ENCODE measurements around the gene SMARCD1. TPM values are rescaled to one million over a fixed set of nuclear protein-coding genes. Genes with fewer than 3 reads are reported as not detected.

SMARCD1 gene
- total RNA-seq, 2 experiments from 2014 or later, result 47.3 to 55.1 TPM

DNA sequence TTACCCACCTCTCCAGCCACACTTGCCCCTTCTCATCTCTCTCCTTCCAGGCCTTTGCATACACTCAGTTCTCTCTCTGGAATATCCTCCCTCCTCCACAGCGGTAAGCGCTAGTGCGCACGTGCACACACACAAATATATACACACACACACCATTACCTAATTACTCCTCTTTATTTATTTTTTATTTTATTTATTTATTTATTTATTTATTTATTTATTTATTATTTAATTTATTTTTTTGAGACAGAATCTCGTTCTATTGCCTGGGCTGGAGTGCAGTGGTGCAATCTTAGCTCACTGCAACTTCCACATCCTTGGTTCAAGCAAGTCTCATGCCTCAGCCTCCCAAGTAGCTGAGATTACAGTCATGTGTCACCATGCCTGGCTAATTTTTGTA lies 16.1 kb upstream of the SMARCD1 start:
- Mint-ChIP-seq H3K4me1 (ENCODE audit: low read depth) (peaks cover 4% of the 10 kb centered on the region), H3K27ac (no peak overlapping the region), H3K4me3 (no peak overlapping the region), H3K9me3 (no peaks in the 10 kb centered on the region), H3K27me3 (no peaks in the 10 kb centered on the region), H3K36me3 (ENCODE audit: low read depth) (peaks cover 2% of the 10 kb centered on the region)
- ChIA-PET POLR2A (interaction anchor here (1.6 to 1.7 kb wide), 2 partner anchors 15 to 44 kb away, joined by 3 to 5 read pairs; partner anchors contain the start of gene RACGAP1), CTCF (interaction anchor here (0.6 to 22.9 kb wide), 17 partner anchors 9 to 377 kb away, joined by 3 to 299 read pairs (median 6); partner anchors contain the start of genes CERS5, COX14, RACGAP1 and SMARCD1)
- no peak for DNase-seq
- TF ChIP-seq, protein P1, sequence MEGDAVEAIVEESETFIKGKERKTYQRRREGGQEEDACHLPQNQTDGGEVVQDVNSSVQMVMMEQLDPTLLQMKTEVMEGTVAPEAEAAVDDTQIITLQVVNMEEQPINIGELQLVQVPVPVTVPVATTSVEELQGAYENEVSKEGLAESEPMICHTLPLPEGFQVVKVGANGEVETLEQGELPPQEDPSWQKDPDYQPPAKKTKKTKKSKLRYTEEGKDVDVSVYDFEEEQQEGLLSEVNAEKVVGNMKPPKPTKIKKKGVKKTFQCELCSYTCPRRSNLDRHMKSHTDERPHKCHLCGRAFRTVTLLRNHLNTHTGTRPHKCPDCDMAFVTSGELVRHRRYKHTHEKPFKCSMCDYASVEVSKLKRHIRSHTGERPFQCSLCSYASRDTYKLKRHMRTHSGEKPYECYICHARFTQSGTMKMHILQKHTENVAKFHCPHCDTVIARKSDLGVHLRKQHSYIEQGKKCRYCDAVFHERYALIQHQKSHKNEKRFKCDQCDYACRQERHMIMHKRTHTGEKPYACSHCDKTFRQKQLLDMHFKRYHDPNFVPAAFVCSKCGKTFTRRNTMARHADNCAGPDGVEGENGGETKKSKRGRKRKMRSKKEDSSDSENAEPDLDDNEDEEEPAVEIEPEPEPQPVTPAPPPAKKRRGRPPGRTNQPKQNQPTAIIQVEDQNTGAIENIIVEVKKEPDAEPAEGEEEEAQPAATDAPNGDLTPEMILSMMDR (IDR thresholded peaks at IDR 0.05), result no peak
- intact Hi-C loops (cut with micrococcal nuclease), result no loop called here
- ATAC-seq, result no peak

DNA sequence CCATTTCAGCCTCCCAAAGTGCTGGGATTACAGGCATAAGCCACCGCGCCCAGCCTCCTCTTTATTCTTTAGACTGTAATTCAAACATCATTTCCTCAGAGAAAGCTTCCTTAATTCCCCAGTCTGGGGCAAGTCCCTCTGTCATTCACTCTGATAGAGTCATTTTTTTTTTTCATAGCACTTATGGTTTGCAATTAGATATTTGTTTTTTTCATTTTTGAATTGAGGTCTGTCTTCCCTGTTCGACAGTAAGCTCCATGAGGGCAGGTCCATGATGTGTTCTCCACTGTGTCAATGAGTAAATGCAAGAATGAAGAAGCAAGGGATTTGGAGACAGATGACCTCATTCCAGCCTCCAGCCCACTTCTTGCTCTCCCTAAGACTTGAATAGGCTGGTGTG lies 15.6 kb upstream of the SMARCD1 start:
- no peak for ATAC-seq
- intact Hi-C loops (cut with micrococcal nuclease), result no loop called here
- H3K27ac Mint-ChIP-seq, result no peak overlapping the region
- TF ChIP-seq, protein P1 (IDR thresholded peaks at IDR 0.05), result no peak
- no peak for DNase-seq
- H3K4me1 Mint-ChIP-seq (ENCODE audit: low read depth), result peaks cover 4% of the 10 kb centered on the region
- ChIA-PET POLR2A (interaction anchor here (1.5 to 1.7 kb wide), 2 partner anchors 35 to 44 kb away, joined by 3 to 4 read pairs; partner anchors contain the start of gene RACGAP1), CTCF (interaction anchor here (0.9 to 22.9 kb wide), 20 partner anchors 9 to 356 kb away, joined by 3 to 299 read pairs (median 5); partner anchors contain the start of genes CERS5, RACGAP1 and SMARCD1)
- no peaks in the 10 kb centered on the region for H3K27me3 Mint-ChIP-seq
- H3K4me3 Mint-ChIP-seq, result no peak overlapping the region
- H3K36me3 Mint-ChIP-seq (ENCODE audit: low read depth), result peaks cover 2% of the 10 kb centered on the region
- H3K9me3 Mint-ChIP-seq, result no peaks in the 10 kb centered on the region

DNA sequence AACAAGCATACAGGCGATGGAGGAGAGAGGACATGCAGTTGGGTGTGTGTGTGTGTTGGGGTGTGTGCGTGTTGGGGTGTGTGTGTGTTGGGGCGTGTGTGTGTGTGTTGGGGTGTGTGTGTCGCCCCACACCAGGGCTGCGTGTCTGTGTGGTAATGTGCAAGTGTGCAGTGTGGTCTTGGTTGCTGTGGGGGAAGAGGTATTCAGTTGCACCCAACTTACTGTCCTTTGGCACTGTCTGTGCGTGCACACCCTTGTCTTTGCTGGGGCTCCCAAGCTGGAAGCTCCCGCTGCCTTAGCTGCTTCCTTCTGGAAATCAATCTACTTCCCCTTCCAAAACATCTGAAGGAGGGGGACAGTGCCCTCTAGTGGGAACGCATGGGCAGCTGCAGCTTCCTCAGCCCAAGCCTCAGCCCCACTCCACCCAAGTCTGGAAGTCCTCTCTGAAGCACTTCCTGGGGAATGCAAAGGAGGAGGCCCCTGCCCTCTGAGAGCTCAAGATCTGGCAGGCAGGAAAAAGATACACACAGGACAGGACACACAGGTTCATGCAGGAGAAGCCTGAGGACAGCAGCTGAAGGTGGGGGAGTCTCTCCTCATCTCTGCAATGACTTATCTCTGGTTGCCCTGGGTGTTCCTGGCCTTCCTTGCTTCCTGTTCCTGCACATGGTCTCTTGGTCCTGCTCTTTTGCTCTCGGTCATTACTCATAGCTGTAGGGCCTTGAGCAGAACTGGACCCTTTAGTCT lies 14.7 kb upstream of the SMARCD1 start:
- ATAC-seq, result peak; percentile 54

DNA sequence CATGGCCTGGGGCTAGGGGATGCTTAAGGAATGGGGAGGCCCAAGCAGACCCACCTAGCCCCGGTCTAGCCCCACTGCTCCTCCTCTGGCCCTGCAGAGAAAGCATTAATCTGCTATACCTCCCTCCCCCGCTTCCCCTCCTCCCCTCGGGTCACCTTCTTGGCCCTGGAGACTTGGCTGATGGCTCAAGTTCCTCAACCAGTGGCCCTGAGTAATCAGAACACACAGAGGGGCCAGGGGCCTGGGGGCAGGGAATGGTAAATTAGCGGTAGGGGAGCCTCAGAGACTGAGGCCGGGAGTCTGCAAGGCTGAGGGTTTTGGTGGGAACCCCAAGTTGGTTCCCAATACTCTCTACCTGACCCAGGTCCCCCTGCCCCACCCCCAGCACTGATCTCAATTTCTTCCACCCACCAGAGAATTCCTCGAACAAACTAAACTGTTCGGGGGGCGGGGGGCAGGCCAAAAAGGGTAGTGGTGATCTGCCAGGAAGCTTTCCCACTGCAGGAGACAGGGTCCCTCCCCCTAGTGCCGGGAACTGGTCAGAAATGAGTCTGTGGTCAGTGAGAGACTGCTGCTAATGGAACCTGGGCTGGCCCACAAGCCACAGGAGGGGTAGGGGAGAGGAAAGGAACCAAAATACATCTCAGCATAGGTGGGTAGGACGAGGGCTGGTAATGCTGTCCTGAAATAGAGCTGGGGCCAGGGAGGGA lies 12.8 kb upstream of the SMARCD1 start:
- Mint-ChIP-seq H3K4me1 (ENCODE audit: low read depth) (peaks cover 4% of the 10 kb centered on the region), H3K4me3 (no peak overlapping the region), H3K36me3 (ENCODE audit: low read depth) (peaks cover 2% of the 10 kb centered on the region), H3K27me3 (no peaks in the 10 kb centered on the region), H3K27ac (no peak overlapping the region), H3K9me3 (no peaks in the 10 kb centered on the region)
- intact Hi-C loops (cut with micrococcal nuclease), result loop anchor here (5.0 kb wide), 1 partner anchor 105 kb away; no protein-coding TSS in a partner anchor
- TF ChIP-seq, protein P1 (IDR thresholded peaks at IDR 0.05), result no peak
- POLR2A ChIA-PET, result no interaction called here
- CTCF ChIA-PET, result interaction anchor here (0.6 to 22.9 kb wide), 6 partner anchors 12 to 345 kb away, joined by 3 to 299 read pairs (median 54); partner anchors contain the start of gene SMARCD1
- ATAC-seq, result no peak
- DNase-seq, result no peak

More for the DNA sequence above, 14.7 kb upstream of the SMARCD1 start:
- Mint-ChIP-seq H3K9me3 (no peaks in the 10 kb centered on the region), H3K36me3 (ENCODE audit: low read depth) (peaks cover 2% of the 10 kb centered on the region), H3K4me1 (ENCODE audit: low read depth) (peaks cover 4% of the 10 kb centered on the region), H3K4me3 (no peak overlapping the region), H3K27me3 (no peaks in the 10 kb centered on the region), H3K27ac (no peak overlapping the region)
- ChIA-PET CTCF (interaction anchor here (0.6 to 22.9 kb wide), 47 partner anchors 8 to 355 kb away, joined by 3 to 299 read pairs (median 4); partner anchors contain the start of genes AQP5, CERS5, RACGAP1 and SMARCD1), POLR2A (interaction anchor here (0.6 to 1.7 kb wide), 3 partner anchors 36 to 112 kb away, joined by 3 to 4 read pairs (median 3); partner anchors contain the start of gene RACGAP1)
- TF ChIP-seq, protein P1 (IDR thresholded peaks at IDR 0.05), result peak; percentile 86
- intact Hi-C loops (cut with micrococcal nuclease), result loop anchor here (1.0 to 5.0 kb wide), 2 partner anchors 31 to 103 kb away; no protein-coding TSS in a partner anchor
- DNase-seq, result peak; percentile 73
